Measurements from ENCODE around the gene ZNF331.

- no peak for TF ChIP-seq CTCF (conservative IDR thresholded peaks at IDR 0.05; ENCODE audit: low read depth, low read length)
- TF ChIP-seq EZH2 (IDR thresholded peaks at IDR 0.05; ENCODE audit: borderline replicate concordance, low read depth, low read length, poor library complexity, severe bottlenecking) = no peak
These were observed 31.2 kb upstream of the ZNF331 start for GRCh38 chr19:53506728-53507127.
